Measurements from ENCODE around the gene KIF5A.
A peak's percentile ranks its signal among the peaks of the same experiment; 100 is the strongest.

The KIF5A gene

GRCh38 chr12:57548013-57548315 is 1.9 kb upstream of the KIF5A start:
- H3K36me3 ChIP-seq (ENCODE audit: control insufficient read depth in 1 of 2, insufficient read depth in 2 of 2, low read length in 2 of 2) = no peaks in the 10 kb centered on the region
- H3K27ac ChIP-seq (ENCODE audit: low read depth, low read length) = no peak overlapping the region
- H3K4me3 ChIP-seq (ENCODE audit: low read depth in 1 of 2, low read length in 2 of 2) = no peak overlapping the region
- no peaks in the 10 kb centered on the region for H3K9me3 ChIP-seq (ENCODE audit: control insufficient read depth in 1 of 2, low read length in 2 of 2)
- H3K9ac ChIP-seq (ENCODE audit: low read depth in 1 of 2, low read length in 2 of 2) = no peak overlapping the region
- peaks cover 23 to 33% of the 10 kb centered on the region in 2 donors for H3K27me3 ChIP-seq (ENCODE audit: control insufficient read depth in 1 of 2, insufficient read depth in 2 of 2, low read length in 2 of 2)
- H3K4me1 ChIP-seq (ENCODE audit: control insufficient read depth in 1 of 2, insufficient read depth in 2 of 2, low read length in 2 of 2) = peaks cover 18 to 22% of the 10 kb centered on the region in 2 donors

GRCh38 chr12:57548488-57548887 is 1.4 kb upstream of the KIF5A start:
- Histone ChIP-seq H3K9me3 (ENCODE audit: control insufficient read depth in 1 of 2, low read length in 2 of 2) (no peaks in the 10 kb centered on the region), H3K27ac (ENCODE audit: low read depth, low read length) (no peak overlapping the region), H3K9ac (ENCODE audit: low read depth in 1 of 2, low read length in 2 of 2) (no peak overlapping the region), H3K4me1 (ENCODE audit: control insufficient read depth in 1 of 2, insufficient read depth in 2 of 2, low read length in 2 of 2) (peaks cover 18 to 22% of the 10 kb centered on the region in 2 donors), H3K36me3 (ENCODE audit: control insufficient read depth in 1 of 2, insufficient read depth in 2 of 2, low read length in 2 of 2) (no peaks in the 10 kb centered on the region), H3K4me3 (ENCODE audit: low read depth in 1 of 2, low read length in 2 of 2) (no peak overlapping the region), H3K27me3 (ENCODE audit: control insufficient read depth in 1 of 2, insufficient read depth in 2 of 2, low read length in 2 of 2) (peaks cover 23 to 35% of the 10 kb centered on the region in 2 donors)

- Histone ChIP-seq H3K27ac (ENCODE audit: low read depth, low read length) (no peak overlapping the region), H3K4me3 (ENCODE audit: low read depth in 1 of 2, low read length in 2 of 2) (peak overlapping the region; percentile 48 to 53), H3K27me3 (ENCODE audit: control insufficient read depth in 1 of 2, insufficient read depth in 2 of 2, low read length in 2 of 2) (peaks cover 29 to 35% of the 10 kb centered on the region in 2 donors), H3K36me3 (ENCODE audit: control insufficient read depth in 1 of 2, insufficient read depth in 2 of 2, low read length in 2 of 2) (no peaks in the 10 kb centered on the region), H3K9ac (ENCODE audit: low read depth in 1 of 2, low read length in 2 of 2) (no peak overlapping the region), H3K9me3 (ENCODE audit: control insufficient read depth in 1 of 2, low read length in 2 of 2) (no peaks in the 10 kb centered on the region), H3K4me1 (ENCODE audit: control insufficient read depth in 1 of 2, insufficient read depth in 2 of 2, low read length in 2 of 2) (peaks cover 18 to 22% of the 10 kb centered on the region in 2 donors)
Measured at GRCh38 chr12:57549203-57549908, 488 bp upstream of the KIF5A start.

- H3K9me3 ChIP-seq (ENCODE audit: control insufficient read depth in 1 of 2, low read length in 2 of 2) = no peaks in the 10 kb centered on the region
- H3K9ac ChIP-seq (ENCODE audit: low read depth in 1 of 2, low read length in 2 of 2) = no peak overlapping the region
- H3K4me3 ChIP-seq (ENCODE audit: low read depth in 1 of 2, low read length in 2 of 2) = no peak overlapping the region
- no peak overlapping the region for H3K27ac ChIP-seq (ENCODE audit: low read depth, low read length)
- H3K36me3 ChIP-seq (ENCODE audit: control insufficient read depth in 1 of 2, insufficient read depth in 2 of 2, low read length in 2 of 2) = no peaks in the 10 kb centered on the region
- H3K4me1 ChIP-seq (ENCODE audit: control insufficient read depth in 1 of 2, insufficient read depth in 2 of 2, low read length in 2 of 2) = peaks cover 10 to 13% of the 10 kb centered on the region in 2 donors
- peaks cover 29 to 35% of the 10 kb centered on the region in 2 donors for H3K27me3 ChIP-seq (ENCODE audit: control insufficient read depth in 1 of 2, insufficient read depth in 2 of 2, low read length in 2 of 2)
Measured at GRCh38 chr12:57550641-57551549, 1.1 kb downstream of the KIF5A start.

- no peak overlapping the region for H3K9ac ChIP-seq (ENCODE audit: low read depth in 1 of 2, low read length in 2 of 2)
- H3K4me3 ChIP-seq (ENCODE audit: low read depth in 1 of 2, low read length in 2 of 2) = no peak overlapping the region
- no peaks in the 10 kb centered on the region for H3K9me3 ChIP-seq (ENCODE audit: control insufficient read depth in 1 of 2, low read length in 2 of 2)
- H3K27ac ChIP-seq (ENCODE audit: low read depth, low read length) = no peak overlapping the region
- no peaks in the 10 kb centered on the region for H3K36me3 ChIP-seq (ENCODE audit: control insufficient read depth in 1 of 2, insufficient read depth in 2 of 2, low read length in 2 of 2)
- peaks cover 5 to 8% of the 10 kb centered on the region in 2 donors for H3K4me1 ChIP-seq (ENCODE audit: control insufficient read depth in 1 of 2, insufficient read depth in 2 of 2, low read length in 2 of 2)
- H3K27me3 ChIP-seq (ENCODE audit: control insufficient read depth in 1 of 2, insufficient read depth in 2 of 2, low read length in 2 of 2) = peaks cover 29 to 35% of the 10 kb centered on the region in 2 donors
Measured at GRCh38 chr12:57551637-57552305, 1.9 kb downstream of the KIF5A start.

GRCh38 chr12:57552306-57552651 is 2.4 kb downstream of the KIF5A start:
- Histone ChIP-seq H3K27ac (ENCODE audit: low read depth, low read length) (no peak overlapping the region), H3K4me3 (ENCODE audit: low read depth in 1 of 2, low read length in 2 of 2) (no peak overlapping the region), H3K36me3 (ENCODE audit: control insufficient read depth in 1 of 2, insufficient read depth in 2 of 2, low read length in 2 of 2) (no peaks in the 10 kb centered on the region), H3K9me3 (ENCODE audit: control insufficient read depth in 1 of 2, low read length in 2 of 2) (no peaks in the 10 kb centered on the region), H3K27me3 (ENCODE audit: control insufficient read depth in 1 of 2, insufficient read depth in 2 of 2, low read length in 2 of 2) (peaks cover 29 to 35% of the 10 kb centered on the region in 2 donors), H3K9ac (ENCODE audit: low read depth in 1 of 2, low read length in 2 of 2) (no peak overlapping the region), H3K4me1 (ENCODE audit: control insufficient read depth in 1 of 2, insufficient read depth in 2 of 2, low read length in 2 of 2) (peaks cover 4 to 6% of the 10 kb centered on the region in 2 donors)

GRCh38 chr12:57552835-57553313 is 3.0 kb downstream of the KIF5A start:
- Histone ChIP-seq H3K9me3 (ENCODE audit: control insufficient read depth in 1 of 2, low read length in 2 of 2) (no peaks in the 10 kb centered on the region), H3K36me3 (ENCODE audit: control insufficient read depth in 1 of 2, insufficient read depth in 2 of 2, low read length in 2 of 2) (no peaks in the 10 kb centered on the region), H3K4me3 (ENCODE audit: low read depth in 1 of 2, low read length in 2 of 2) (no peak overlapping the region), H3K9ac (ENCODE audit: low read depth in 1 of 2, low read length in 2 of 2) (no peak overlapping the region), H3K27ac (ENCODE audit: low read depth, low read length) (no peak overlapping the region), H3K4me1 (ENCODE audit: control insufficient read depth in 1 of 2, insufficient read depth in 2 of 2, low read length in 2 of 2) (peaks cover 0 to 3% of the 10 kb centered on the region in 2 donors), H3K27me3 (ENCODE audit: control insufficient read depth in 1 of 2, insufficient read depth in 2 of 2, low read length in 2 of 2) (peaks cover 29 to 35% of the 10 kb centered on the region in 2 donors)

GRCh38 chr12:57553343-57554202 is 3.7 kb downstream of the KIF5A start:
- H3K27ac ChIP-seq (ENCODE audit: low read depth, low read length) = no peak overlapping the region
- H3K9me3 ChIP-seq (ENCODE audit: control insufficient read depth in 1 of 2, low read length in 2 of 2) = no peaks in the 10 kb centered on the region
- peaks cover 26 to 32% of the 10 kb centered on the region in 2 donors for H3K27me3 ChIP-seq (ENCODE audit: control insufficient read depth in 1 of 2, insufficient read depth in 2 of 2, low read length in 2 of 2)
- H3K9ac ChIP-seq (ENCODE audit: low read depth in 1 of 2, low read length in 2 of 2) = no peak overlapping the region
- no peak overlapping the region for H3K4me3 ChIP-seq (ENCODE audit: low read depth in 1 of 2, low read length in 2 of 2)
- H3K36me3 ChIP-seq (ENCODE audit: control insufficient read depth in 1 of 2, insufficient read depth in 2 of 2, low read length in 2 of 2) = no peaks in the 10 kb centered on the region
- H3K4me1 ChIP-seq (ENCODE audit: control insufficient read depth in 1 of 2, insufficient read depth in 2 of 2, low read length in 2 of 2) = peaks cover 0 to 3% of the 10 kb centered on the region in 2 donors

- H3K36me3 ChIP-seq (ENCODE audit: control insufficient read depth in 1 of 2, insufficient read depth in 2 of 2, low read length in 2 of 2) = no peaks in the 10 kb centered on the region
- no peak overlapping the region for H3K27ac ChIP-seq (ENCODE audit: low read depth, low read length)
- H3K9ac ChIP-seq (ENCODE audit: low read depth in 1 of 2, low read length in 2 of 2) = no peak overlapping the region
- H3K4me1 ChIP-seq (ENCODE audit: control insufficient read depth in 1 of 2, insufficient read depth in 2 of 2, low read length in 2 of 2) = peaks cover 0 to 2% of the 10 kb centered on the region in 2 donors
- H3K27me3 ChIP-seq (ENCODE audit: control insufficient read depth in 1 of 2, insufficient read depth in 2 of 2, low read length in 2 of 2) = peaks cover 18 to 23% of the 10 kb centered on the region in 2 donors
- H3K9me3 ChIP-seq (ENCODE audit: control insufficient read depth in 1 of 2, low read length in 2 of 2) = no peaks in the 10 kb centered on the region
- no peak overlapping the region for H3K4me3 ChIP-seq (ENCODE audit: low read depth in 1 of 2, low read length in 2 of 2)
Measured at GRCh38 chr12:57554453-57554852, 4.6 kb downstream of the KIF5A start.

All from duodenal mucosa (tissue), 2 donors.